Stimulated activated CD8-positive, alpha-beta memory T cell treated with anti-CD3 and anti-CD28 coated beads, Interleukin-7, amount 100 ng/mL, for 1 hour (primary cell): ENCODE data around the gene KSR1.
A peak's percentile ranks its signal among the peaks of the same experiment; 100 is the strongest.
"Not testable (repeated sequence)": the region's sequence is repeated elsewhere in the genome, so short reads cannot be mapped to it uniquely, and the experiment has no call there.

Experiments
- DNase-seq, 2 donors: peaks; one replicate each; pipeline ENCODE4 v3.0.0-alpha.2; 2020; ENCODE audit warnings: low read depth in 2 of 2

The KSR1 gene

GRCh38 chr17:27455914-27456680 lies at the start of gene KSR1:
TSS of gene KSR1 (plus strand) at chr17:27456448. CDS start at chr17:27456644, 196 bp downstream.
- peak; percentile 41 to 54 for DNase-seq

- DNase-seq: no peak
Observed at GRCh38 chr17:27407916-27408864, 48.1 kb upstream of the KSR1 start.

GRCh38 chr17:27408891-27409290 lies 47.4 kb upstream of the KSR1 start:
- no peak for DNase-seq

GRCh38 chr17:27412158-27412557 lies 44.1 kb upstream of the KSR1 start:
- DNase-seq: not testable (repeated sequence)

GRCh38 chr17:27413315-27413714 lies 42.9 kb upstream of the KSR1 start:
- no peak for DNase-seq

- no peak for DNase-seq
Observed at GRCh38 chr17:27413792-27414191, 42.5 kb upstream of the KSR1 start.

GRCh38 chr17:27414271-27414670 lies 42.0 kb upstream of the KSR1 start:
- DNase-seq: no peak

- no peak for DNase-seq
Observed at GRCh38 chr17:27414694-27415093, 41.6 kb upstream of the KSR1 start.

GRCh38 chr17:27415120-27415795 lies 41.0 kb upstream of the KSR1 start:
- no peak for DNase-seq

GRCh38 chr17:27417596-27418365 lies 38.5 kb upstream of the KSR1 start:
- DNase-seq: no peak

GRCh38 chr17:27418366-27418615 lies 38.0 kb upstream of the KSR1 start:
- DNase-seq: no peak

- no peak for DNase-seq
Observed at GRCh38 chr17:27419156-27419555, 37.1 kb upstream of the KSR1 start.

- no peak for DNase-seq
Observed at GRCh38 chr17:27420211-27420950, 35.9 kb upstream of the KSR1 start.

GRCh38 chr17:27421111-27421510 lies 35.1 kb upstream of the KSR1 start:
- DNase-seq: no peak

GRCh38 chr17:27421626-27422025 lies 34.6 kb upstream of the KSR1 start:
- DNase-seq: not testable (repeated sequence)

GRCh38 chr17:27422601-27423000 lies 33.6 kb upstream of the KSR1 start:
- no peak for DNase-seq

- no peak for DNase-seq
Observed at GRCh38 chr17:27423651-27424050, 32.6 kb upstream of the KSR1 start.

- DNase-seq: no peak
Observed at GRCh38 chr17:27424516-27424915, 31.7 kb upstream of the KSR1 start.

- no peak for DNase-seq
Observed at GRCh38 chr17:27424941-27425340, 31.3 kb upstream of the KSR1 start.

GRCh38 chr17:27425571-27425970 lies 30.7 kb upstream of the KSR1 start:
- not testable (repeated sequence) for DNase-seq

GRCh38 chr17:27425991-27426390 lies 30.3 kb upstream of the KSR1 start:
- no peak for DNase-seq
